ENCODE measurements around the gene KCNN2.

Gene KCNN2

DNA sequence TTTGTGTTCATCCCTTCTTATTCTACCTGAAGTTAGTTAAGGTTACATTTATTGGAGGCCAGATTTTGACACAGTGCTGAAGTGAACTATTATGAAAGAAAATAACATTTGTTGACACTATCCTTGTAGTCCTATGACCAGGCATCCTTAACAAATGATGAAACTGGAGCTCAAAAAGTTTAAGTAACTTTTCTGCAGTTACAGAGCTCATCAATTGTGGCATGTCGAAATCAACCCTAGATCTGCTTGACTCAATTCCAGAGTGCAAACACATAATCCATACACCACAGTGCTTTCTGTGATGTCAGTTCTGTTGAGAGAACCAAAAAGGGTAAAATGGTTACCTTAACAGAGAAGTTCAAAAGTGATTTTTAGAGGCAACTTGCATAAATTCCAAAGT is 28.6 kb downstream of the KCNN2 start:
- Histone ChIP-seq H3K27me3 (ENCODE audit: control insufficient read depth, insufficient read depth, low read length, poor library complexity, severe bottlenecking) (no peaks in the 10 kb centered on the region), H3K4me1 (ENCODE audit: control insufficient read depth, insufficient read depth, low read length) (peaks cover 19% of the 10 kb centered on the region), H3K9me3 (ENCODE audit: control insufficient read depth, low read length) (no peaks in the 10 kb centered on the region), H3K27ac (ENCODE audit: insufficient read depth, low read depth, low read length, poor library complexity, severe bottlenecking) (no peak overlapping the region), H3K4me3 (ENCODE audit: insufficient read depth, low read depth, low read length) (no peak overlapping the region), H3K36me3 (ENCODE audit: control insufficient read depth, insufficient read depth, low read length) (no peaks in the 10 kb centered on the region)
- 93 to 100% methylated on average over 1 of the region's 1 CpG for WGBS, 2 experiments

DNA sequence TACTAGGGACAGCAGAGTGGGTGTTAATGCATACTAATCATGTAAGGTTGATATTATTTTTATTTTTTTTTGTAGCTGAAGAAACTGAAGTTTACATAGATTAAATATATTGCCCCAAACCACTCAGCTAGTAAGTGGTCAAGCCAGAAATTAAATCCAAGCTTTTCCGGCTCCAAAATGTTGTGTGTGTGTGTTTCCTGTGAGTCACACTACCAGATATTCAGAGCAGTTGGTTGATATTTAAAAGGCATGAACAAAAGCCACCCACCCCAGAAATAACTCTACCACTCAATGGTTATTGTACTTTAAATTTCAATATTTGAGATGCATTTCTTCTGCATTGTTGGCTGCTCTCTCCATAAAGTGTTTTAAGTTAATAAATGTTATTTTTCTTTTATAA is 29.5 kb downstream of the KCNN2 start:
- WGBS, 2 experiments = 100% methylated on average over 1 of the region's 1 CpG
- no peaks in the 10 kb centered on the region for H3K27me3 ChIP-seq (ENCODE audit: control insufficient read depth, insufficient read depth, low read length, poor library complexity, severe bottlenecking)
- H3K9me3 ChIP-seq (ENCODE audit: control insufficient read depth, low read length) = no peaks in the 10 kb centered on the region
- no peak overlapping the region for H3K27ac ChIP-seq (ENCODE audit: insufficient read depth, low read depth, low read length, poor library complexity, severe bottlenecking)
- H3K4me3 ChIP-seq (ENCODE audit: insufficient read depth, low read depth, low read length) = no peak overlapping the region
- peaks cover 19% of the 10 kb centered on the region for H3K4me1 ChIP-seq (ENCODE audit: control insufficient read depth, insufficient read depth, low read length)
- no peaks in the 10 kb centered on the region for H3K36me3 ChIP-seq (ENCODE audit: control insufficient read depth, insufficient read depth, low read length)

DNA sequence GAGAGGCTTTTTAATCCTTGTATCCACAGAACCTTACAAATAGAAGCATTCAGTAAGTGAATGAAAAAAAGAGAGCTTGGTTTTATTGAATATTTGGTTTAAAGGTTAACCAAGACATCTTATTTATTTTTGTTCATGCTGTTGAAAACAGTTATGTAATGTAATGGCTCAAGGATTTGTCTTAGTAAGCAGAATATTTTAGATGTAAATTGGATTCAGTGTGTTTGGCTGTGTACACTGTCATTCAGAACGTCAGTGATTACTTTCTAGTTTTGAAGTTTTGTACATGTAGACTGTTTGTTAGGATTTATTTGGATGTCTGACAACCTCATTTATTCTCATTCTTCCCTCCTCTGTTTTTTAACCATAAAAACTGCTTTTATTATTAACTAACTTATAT is 31.3 kb downstream of the KCNN2 start:
- Histone ChIP-seq H3K4me1 (ENCODE audit: control insufficient read depth, insufficient read depth, low read length) (peaks cover 8% of the 10 kb centered on the region), H3K4me3 (ENCODE audit: insufficient read depth, low read depth, low read length) (no peak overlapping the region), H3K27me3 (ENCODE audit: control insufficient read depth, insufficient read depth, low read length, poor library complexity, severe bottlenecking) (no peaks in the 10 kb centered on the region), H3K9me3 (ENCODE audit: control insufficient read depth, low read length) (peaks cover 2% of the 10 kb centered on the region), H3K36me3 (ENCODE audit: control insufficient read depth, insufficient read depth, low read length) (no peaks in the 10 kb centered on the region), H3K27ac (ENCODE audit: insufficient read depth, low read depth, low read length, poor library complexity, severe bottlenecking) (no peak overlapping the region)
- WGBS, 2 experiments = 80 to 100% methylated on average over 1 of the region's 1 CpG

DNA sequence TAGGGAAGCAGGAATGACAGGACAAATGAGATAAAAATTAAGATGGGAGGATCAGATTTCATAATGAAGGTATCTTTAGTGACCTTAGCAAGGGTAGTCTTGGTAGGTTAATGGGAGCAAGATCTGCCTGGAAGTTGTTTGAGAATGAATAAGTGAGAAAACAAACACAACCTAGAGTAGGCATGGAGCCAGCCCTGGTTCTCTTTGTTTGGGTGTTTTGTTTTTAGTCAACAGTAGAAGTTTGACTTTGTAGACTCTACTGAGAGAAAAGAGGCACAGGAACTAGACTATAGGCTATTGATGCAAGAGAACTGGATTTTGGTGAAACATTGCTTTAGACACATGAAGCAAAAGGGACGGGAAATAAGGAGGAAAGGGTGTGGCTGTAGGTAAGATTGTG is 40.3 kb downstream of the KCNN2 start:
- 91 to 92% methylated on average over 1 of the region's 1 CpG for WGBS, 2 experiments
- H3K36me3 ChIP-seq (ENCODE audit: control insufficient read depth, insufficient read depth, low read length) = no peaks in the 10 kb centered on the region
- no peak overlapping the region for H3K27ac ChIP-seq (ENCODE audit: insufficient read depth, low read depth, low read length, poor library complexity, severe bottlenecking)
- H3K27me3 ChIP-seq (ENCODE audit: control insufficient read depth, insufficient read depth, low read length, poor library complexity, severe bottlenecking) = no peaks in the 10 kb centered on the region
- H3K4me1 ChIP-seq (ENCODE audit: control insufficient read depth, insufficient read depth, low read length) = no peaks in the 10 kb centered on the region
- no peak overlapping the region for H3K4me3 ChIP-seq (ENCODE audit: insufficient read depth, low read depth, low read length)
- H3K9me3 ChIP-seq (ENCODE audit: control insufficient read depth, low read length) = peaks cover 2% of the 10 kb centered on the region

DNA sequence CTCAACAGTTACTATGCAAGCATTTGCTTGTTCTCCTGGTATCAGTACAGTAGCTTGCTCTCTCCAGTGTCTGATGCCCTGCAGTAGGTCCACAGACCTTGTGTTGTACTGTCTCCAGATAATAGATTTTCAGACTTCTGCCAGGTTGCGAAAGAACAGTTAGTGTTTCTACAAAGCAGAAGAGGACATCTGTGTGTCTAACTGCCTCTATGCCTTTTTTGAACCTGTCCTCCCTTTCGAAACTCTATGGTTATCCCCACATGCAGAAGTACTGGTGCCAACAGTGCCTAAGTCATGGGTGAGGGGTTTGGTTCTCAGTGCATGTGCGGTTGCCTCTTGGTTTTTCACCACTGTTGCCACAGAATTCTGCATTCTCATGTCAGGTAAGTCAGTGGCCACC is 45.9 kb downstream of the KCNN2 start:
- Histone ChIP-seq H3K27ac (ENCODE audit: insufficient read depth, low read depth, low read length, poor library complexity, severe bottlenecking) (no peak overlapping the region), H3K4me1 (ENCODE audit: control insufficient read depth, insufficient read depth, low read length) (no peaks in the 10 kb centered on the region), H3K36me3 (ENCODE audit: control insufficient read depth, insufficient read depth, low read length) (no peaks in the 10 kb centered on the region), H3K4me3 (ENCODE audit: insufficient read depth, low read depth, low read length) (no peak overlapping the region), H3K27me3 (ENCODE audit: control insufficient read depth, insufficient read depth, low read length, poor library complexity, severe bottlenecking) (no peaks in the 10 kb centered on the region), H3K9me3 (ENCODE audit: control insufficient read depth, low read length) (no peaks in the 10 kb centered on the region)
- 85 to 86% methylated on average over 3 of the region's 3 CpGs for WGBS, 2 experiments

DNA sequence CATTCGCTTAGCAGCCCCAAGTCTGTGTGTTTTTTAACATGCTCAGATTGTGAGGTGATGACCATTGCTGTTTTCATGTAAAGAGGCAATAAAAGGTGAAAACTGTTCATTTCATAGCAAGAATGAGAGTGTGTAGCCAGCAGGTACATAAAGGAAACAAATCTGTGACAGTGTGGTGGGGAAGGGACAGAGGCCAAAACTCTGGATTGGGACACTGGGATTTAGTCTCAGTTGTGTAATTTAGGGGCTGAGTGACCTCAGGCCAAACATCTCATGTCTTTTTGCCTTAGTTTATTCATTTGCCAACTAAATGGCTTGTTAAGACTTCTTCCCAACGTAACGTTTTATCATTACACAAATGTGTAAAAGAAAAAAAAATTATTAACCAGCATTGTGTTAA is 47.0 kb downstream of the KCNN2 start:
- H3K9me3 ChIP-seq (ENCODE audit: control insufficient read depth, low read length) = no peaks in the 10 kb centered on the region
- no peak overlapping the region for H3K4me3 ChIP-seq (ENCODE audit: insufficient read depth, low read depth, low read length)
- H3K27ac ChIP-seq (ENCODE audit: insufficient read depth, low read depth, low read length, poor library complexity, severe bottlenecking) = no peak overlapping the region
- no peaks in the 10 kb centered on the region for H3K36me3 ChIP-seq (ENCODE audit: control insufficient read depth, insufficient read depth, low read length)
- H3K4me1 ChIP-seq (ENCODE audit: control insufficient read depth, insufficient read depth, low read length) = no peaks in the 10 kb centered on the region
- no peaks in the 10 kb centered on the region for H3K27me3 ChIP-seq (ENCODE audit: control insufficient read depth, insufficient read depth, low read length, poor library complexity, severe bottlenecking)
- WGBS, 2 experiments = 92 to 100% methylated on average over 1 to 2 of the region's 3 CpGs

DNA sequence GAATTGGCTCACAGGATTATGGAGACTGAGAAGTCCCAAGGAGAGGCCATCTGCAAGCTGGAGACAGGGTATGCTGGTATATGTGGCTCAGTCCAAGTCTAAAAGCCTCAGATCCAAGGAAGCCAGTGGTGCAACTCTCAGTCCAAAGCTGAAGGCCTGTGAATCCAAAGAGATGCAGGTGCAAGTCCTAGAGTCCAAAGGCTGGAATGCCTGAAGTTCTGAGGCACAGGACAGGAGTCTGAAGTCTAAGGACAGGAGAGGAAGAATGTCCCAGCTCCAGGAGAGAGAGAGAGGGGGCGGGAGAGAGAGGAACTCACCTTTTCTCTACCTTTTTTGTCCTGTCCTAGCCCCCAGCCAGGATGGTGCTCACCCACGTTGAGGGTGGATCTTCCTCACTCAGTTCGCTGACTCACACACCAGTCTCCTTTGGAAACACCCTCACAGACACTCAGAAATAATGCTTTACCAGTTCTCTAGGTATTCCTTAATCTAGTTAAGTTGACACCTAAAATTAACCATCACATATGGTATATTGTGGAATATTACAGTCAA is 49.6 kb downstream of the KCNN2 start:
- WGBS, 2 experiments = 76 to 80% methylated on average over 3 of the region's 3 CpGs
- no peak overlapping the region for H3K4me3 ChIP-seq (ENCODE audit: insufficient read depth, low read depth, low read length)
- no peaks in the 10 kb centered on the region for H3K27me3 ChIP-seq (ENCODE audit: control insufficient read depth, insufficient read depth, low read length, poor library complexity, severe bottlenecking)
- H3K4me1 ChIP-seq (ENCODE audit: control insufficient read depth, insufficient read depth, low read length) = no peaks in the 10 kb centered on the region
- H3K36me3 ChIP-seq (ENCODE audit: control insufficient read depth, insufficient read depth, low read length) = no peaks in the 10 kb centered on the region
- no peak overlapping the region for H3K27ac ChIP-seq (ENCODE audit: insufficient read depth, low read depth, low read length, poor library complexity, severe bottlenecking)
- no peaks in the 10 kb centered on the region for H3K9me3 ChIP-seq (ENCODE audit: control insufficient read depth, low read length)

DNA sequence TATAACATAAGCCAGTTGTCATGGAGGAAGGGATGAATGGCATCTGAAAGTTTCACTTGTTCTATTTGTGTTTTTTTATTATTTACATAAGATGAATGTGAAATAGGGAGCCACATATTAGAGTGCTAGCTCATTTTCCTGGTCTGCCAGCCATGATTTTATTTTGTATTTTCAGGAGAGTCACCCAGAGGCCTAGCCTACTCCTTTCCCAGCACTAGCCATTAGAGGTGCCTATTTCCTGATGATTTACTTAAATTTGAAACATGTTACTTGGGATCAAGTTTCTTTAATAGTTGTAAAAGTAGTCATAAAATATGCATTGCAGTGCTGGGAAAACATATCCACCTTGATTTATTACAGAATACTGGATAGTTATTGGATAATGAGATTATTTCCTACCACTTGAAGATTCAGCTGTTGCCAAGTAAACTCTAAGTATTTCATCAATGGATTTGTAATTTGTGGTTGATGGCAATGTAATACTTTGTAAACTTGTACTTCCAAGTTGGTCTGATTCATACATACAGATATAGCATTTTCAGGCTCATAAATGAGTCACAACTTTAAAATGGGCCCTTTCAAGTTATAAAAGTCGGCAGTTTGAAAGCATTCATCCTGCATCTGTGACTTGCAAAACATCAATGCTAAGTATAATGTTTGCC is 50.8 kb downstream of the KCNN2 start:
- WGBS, 2 experiments = 95 to 100% methylated on average over 1 of the region's 1 CpG
- H3K27ac ChIP-seq (ENCODE audit: insufficient read depth, low read depth, low read length, poor library complexity, severe bottlenecking) = no peak overlapping the region

DNA sequence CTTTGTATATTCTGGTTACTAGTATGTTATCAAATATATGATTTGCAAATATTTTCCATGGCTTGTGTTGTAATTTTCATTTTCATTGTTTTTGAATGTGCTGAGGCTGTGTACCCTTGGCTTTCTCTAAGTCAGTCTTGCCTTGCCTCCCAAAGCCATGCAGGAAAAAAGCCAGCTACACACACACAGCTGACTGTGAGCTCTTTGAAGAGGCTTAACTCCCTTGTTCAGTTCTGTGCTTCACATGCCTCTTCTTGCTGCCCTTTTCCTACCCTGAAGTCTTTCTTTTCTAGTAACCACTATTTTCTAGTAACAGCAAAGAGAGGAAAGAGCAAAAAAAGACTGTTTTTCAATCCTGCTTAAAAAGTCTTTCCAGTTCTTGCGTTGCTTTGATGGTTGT is 53.9 kb downstream of the KCNN2 start:
- WGBS, 2 experiments = 92 to 97% methylated on average over 1 of the region's 1 CpG
- Histone ChIP-seq H3K36me3 (ENCODE audit: control insufficient read depth, insufficient read depth, low read length) (no peaks in the 10 kb centered on the region), H3K27ac (ENCODE audit: insufficient read depth, low read depth, low read length, poor library complexity, severe bottlenecking) (peak overlapping the region; percentile 31), H3K4me1 (ENCODE audit: control insufficient read depth, insufficient read depth, low read length) (peaks cover 8% of the 10 kb centered on the region), H3K27me3 (ENCODE audit: control insufficient read depth, insufficient read depth, low read length, poor library complexity, severe bottlenecking) (no peaks in the 10 kb centered on the region), H3K9me3 (ENCODE audit: control insufficient read depth, low read length) (no peaks in the 10 kb centered on the region), H3K4me3 (ENCODE audit: insufficient read depth, low read depth, low read length) (no peak overlapping the region)

More for the DNA sequence above, 50.8 kb downstream of the KCNN2 start:
- Histone ChIP-seq H3K4me1 (ENCODE audit: control insufficient read depth, insufficient read depth, low read length) (no peaks in the 10 kb centered on the region), H3K27me3 (ENCODE audit: control insufficient read depth, insufficient read depth, low read length, poor library complexity, severe bottlenecking) (no peaks in the 10 kb centered on the region), H3K4me3 (ENCODE audit: insufficient read depth, low read depth, low read length) (no peak overlapping the region), H3K9me3 (ENCODE audit: control insufficient read depth, low read length) (no peaks in the 10 kb centered on the region), H3K36me3 (ENCODE audit: control insufficient read depth, insufficient read depth, low read length) (no peaks in the 10 kb centered on the region)

DNA sequence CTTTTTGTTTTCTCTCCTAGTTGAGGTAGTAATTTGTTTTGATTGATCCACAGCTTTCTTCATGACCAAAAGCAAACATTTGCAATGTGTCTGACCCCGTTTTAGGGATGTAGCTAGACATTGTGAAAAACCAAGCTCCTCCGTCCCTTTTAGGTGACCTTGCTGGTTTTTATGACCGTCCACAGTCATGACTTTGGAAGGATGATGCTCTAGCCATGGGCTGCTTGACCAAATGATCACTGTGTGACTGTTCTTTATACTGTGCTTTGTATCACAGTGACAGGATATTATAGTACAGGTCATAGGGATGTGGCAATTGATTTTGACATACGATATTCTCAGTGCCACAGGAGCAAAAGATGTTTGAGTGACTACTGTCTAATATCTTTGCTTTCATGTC is 54.4 kb downstream of the KCNN2 start:
- 92 to 95% methylated on average over 4 of the region's 4 CpGs for WGBS, 2 experiments
- Histone ChIP-seq H3K9me3 (ENCODE audit: control insufficient read depth, low read length) (no peaks in the 10 kb centered on the region), H3K4me1 (ENCODE audit: control insufficient read depth, insufficient read depth, low read length) (peaks cover 8% of the 10 kb centered on the region), H3K27me3 (ENCODE audit: control insufficient read depth, insufficient read depth, low read length, poor library complexity, severe bottlenecking) (no peaks in the 10 kb centered on the region), H3K4me3 (ENCODE audit: insufficient read depth, low read depth, low read length) (no peak overlapping the region), H3K27ac (ENCODE audit: insufficient read depth, low read depth, low read length, poor library complexity, severe bottlenecking) (no peak overlapping the region), H3K36me3 (ENCODE audit: control insufficient read depth, insufficient read depth, low read length) (no peaks in the 10 kb centered on the region)

Measured in ectodermal cell (in vitro differentiated cells).